ENCODE measurements around the gene P2RX6.

Gene P2RX6

GRCh38 chr22:21015466-21016006 is 571 bp downstream of the P2RX6 start:
- FAIRE-seq: no peak

- no peak for FAIRE-seq
These were observed 1.9 kb downstream of the P2RX6 start for GRCh38 chr22:21016644-21017420.

- FAIRE-seq: no peak
These were observed 3.3 kb downstream of the P2RX6 start for GRCh38 chr22:21018314-21018713.

- no peak for FAIRE-seq
These were observed 6.0 kb downstream of the P2RX6 start for GRCh38 chr22:21020802-21021429.

- no peak for FAIRE-seq
These were observed 7.5 kb downstream of the P2RX6 start for GRCh38 chr22:21022507-21022906.

- FAIRE-seq: no peak
These were observed 8.1 kb downstream of the P2RX6 start for GRCh38 chr22:21022955-21023614.

- no peak for FAIRE-seq
These were observed 10.3 kb downstream of the P2RX6 start for GRCh38 chr22:21025266-21025665.

- no peak for FAIRE-seq
These were observed 11.1 kb downstream of the P2RX6 start for GRCh38 chr22:21025763-21026755.

- no peak for FAIRE-seq
These were observed 12.1 kb downstream of the P2RX6 start for GRCh38 chr22:21026783-21027692.

- no peak for FAIRE-seq
These were observed 13.6 kb downstream of the P2RX6 start for GRCh38 chr22:21028277-21029251.

GRCh38 chr22:21029486-21030025 is 14.6 kb downstream of the P2RX6 start:
- no peak for FAIRE-seq

- FAIRE-seq: no peak
These were observed 15.1 kb downstream of the P2RX6 start for GRCh38 chr22:21030032-21030431.

GRCh38 chr22:21030621-21031544 is 15.9 kb downstream of the P2RX6 start:
- FAIRE-seq: no peak

- no peak for FAIRE-seq
These were observed 16.6 kb downstream of the P2RX6 start for GRCh38 chr22:21031545-21032036.

GRCh38 chr22:21032037-21032867 is 17.3 kb downstream of the P2RX6 start, which contains the start of gene SLC7A4:
SLC7A4 (minus strand) TSS chr22:21032561; CDS start chr22:21031812, 749 bp downstream.
- FAIRE-seq: no peak

GRCh38 chr22:21032868-21033688 is 18.1 kb downstream of the P2RX6 start:
- no peak for FAIRE-seq
